Measurements from ENCODE around the gene PMFBP1.

GRCh38 chr16:72191551-72191950 is 19.6 kb upstream of the PMFBP1 start:
- TF ChIP-seq GATA3 (IDR thresholded peaks at IDR 0.05; ENCODE audit: low read depth, low read length) (no peak), GATA2 (IDR thresholded peaks at IDR 0.05; ENCODE audit: low read depth, low read length) (no peak)
